Neural progenitor cell (in vitro differentiated cells): ENCODE data around the gene CNTROB.

Experiments used
- CTCF ChIP-seq: fragments of 200-600 bp; sonication (generic); IDR thresholded peaks from 2 replicates; pipeline ENCODE4 v1.5.1; 2017; ENCODE audit warnings: antibody characterized with exemption, mild to moderate bottlenecking
- EZH2 ChIP-seq: fragments of 200-600 bp; sonication (generic); IDR thresholded peaks from 2 replicates; pipeline ENCODE4 v1.6.1; 2017; ENCODE audit warnings: antibody characterized with exemption, mild to moderate bottlenecking, moderate library complexity
- EZH2phosphoT487 ChIP-seq: fragments of 200-600 bp; sonication (generic); IDR thresholded peaks from 2 replicates; pipeline ENCODE4 v1.6.1; 2017; ENCODE audit warnings: antibody characterized with exemption

GRCh38 chr17:7935859-7936258 lies 3.9 kb downstream of the CNTROB start:
- TF ChIP-seq CTCF: no peak
- no peak for TF ChIP-seq EZH2
- TF ChIP-seq EZH2phosphoT487: no peak
